GM20431 (cell line): ENCODE measurements around the gene SKAP1.
"Not testable (repeated sequence)": the region's sequence is repeated elsewhere in the genome, so short reads cannot be mapped to it uniquely, and the experiment has no call there.

Source experiments
- in situ Hi-C: fragments of 300-500 bp; cut with MseI, MboI; formaldehyde crosslinking; loops from one replicate; pipeline ENCODE4 v1.15.0; 2020; ENCODE audit warnings: low sequenced_read_pairs; ENCODE audit not compliant: unreplicated experiment

SKAP1 gene

GRCh38 chr17:48258331-48258730 is 171.7 kb downstream of the SKAP1 start:
- in situ Hi-C loops, result no loop called here

- in situ Hi-C loops, result no loop called here
These were observed 174.3 kb downstream of the SKAP1 start for GRCh38 chr17:48255759-48256158.

GRCh38 chr17:48254896-48255295 is 175.1 kb downstream of the SKAP1 start:
- in situ Hi-C loops, result no loop called here

GRCh38 chr17:48253975-48254374 is 176.0 kb downstream of the SKAP1 start:
- in situ Hi-C loops, result no loop called here

- in situ Hi-C loops, result no loop called here
These were observed 178.1 kb downstream of the SKAP1 start for GRCh38 chr17:48251950-48252349.

- in situ Hi-C loops, result no loop called here
These were observed 179.1 kb downstream of the SKAP1 start for GRCh38 chr17:48250949-48251348.

- in situ Hi-C loops, result not testable (repeated sequence)
These were observed 180.0 kb downstream of the SKAP1 start for GRCh38 chr17:48250059-48250458.

GRCh38 chr17:48247603-48248002 is 182.4 kb downstream of the SKAP1 start:
- in situ Hi-C loops, result no loop called here

- in situ Hi-C loops, result no loop called here
These were observed 183.0 kb downstream of the SKAP1 start for GRCh38 chr17:48247038-48247437.

GRCh38 chr17:48246612-48247011 is 183.4 kb downstream of the SKAP1 start:
- in situ Hi-C loops, result no loop called here

- in situ Hi-C loops, result not testable (repeated sequence)
These were observed 184.5 kb downstream of the SKAP1 start for GRCh38 chr17:48245465-48246033.

- in situ Hi-C loops, result no loop called here
These were observed 185.2 kb downstream of the SKAP1 start for GRCh38 chr17:48244814-48245213.

- in situ Hi-C loops, result no loop called here
These were observed 185.8 kb downstream of the SKAP1 start for GRCh38 chr17:48244121-48244711.

GRCh38 chr17:48241770-48242497 is 188.1 kb downstream of the SKAP1 start:
- in situ Hi-C loops, result no loop called here

- in situ Hi-C loops, result no loop called here
These were observed 188.9 kb downstream of the SKAP1 start for GRCh38 chr17:48241131-48241591.

- in situ Hi-C loops, result no loop called here
These were observed 189.4 kb downstream of the SKAP1 start for GRCh38 chr17:48240562-48241130.

- in situ Hi-C loops, result no loop called here
These were observed 189.9 kb downstream of the SKAP1 start for GRCh38 chr17:48240122-48240521.

- in situ Hi-C loops, result no loop called here
These were observed 190.4 kb downstream of the SKAP1 start for GRCh38 chr17:48239603-48239995.

- in situ Hi-C loops, result no loop called here
These were observed 190.9 kb downstream of the SKAP1 start for GRCh38 chr17:48238933-48239602.

GRCh38 chr17:48237456-48237855 is 192.6 kb downstream of the SKAP1 start:
- in situ Hi-C loops, result no loop called here
